ENCODE measurements around the gene ENDOG.

DNA sequence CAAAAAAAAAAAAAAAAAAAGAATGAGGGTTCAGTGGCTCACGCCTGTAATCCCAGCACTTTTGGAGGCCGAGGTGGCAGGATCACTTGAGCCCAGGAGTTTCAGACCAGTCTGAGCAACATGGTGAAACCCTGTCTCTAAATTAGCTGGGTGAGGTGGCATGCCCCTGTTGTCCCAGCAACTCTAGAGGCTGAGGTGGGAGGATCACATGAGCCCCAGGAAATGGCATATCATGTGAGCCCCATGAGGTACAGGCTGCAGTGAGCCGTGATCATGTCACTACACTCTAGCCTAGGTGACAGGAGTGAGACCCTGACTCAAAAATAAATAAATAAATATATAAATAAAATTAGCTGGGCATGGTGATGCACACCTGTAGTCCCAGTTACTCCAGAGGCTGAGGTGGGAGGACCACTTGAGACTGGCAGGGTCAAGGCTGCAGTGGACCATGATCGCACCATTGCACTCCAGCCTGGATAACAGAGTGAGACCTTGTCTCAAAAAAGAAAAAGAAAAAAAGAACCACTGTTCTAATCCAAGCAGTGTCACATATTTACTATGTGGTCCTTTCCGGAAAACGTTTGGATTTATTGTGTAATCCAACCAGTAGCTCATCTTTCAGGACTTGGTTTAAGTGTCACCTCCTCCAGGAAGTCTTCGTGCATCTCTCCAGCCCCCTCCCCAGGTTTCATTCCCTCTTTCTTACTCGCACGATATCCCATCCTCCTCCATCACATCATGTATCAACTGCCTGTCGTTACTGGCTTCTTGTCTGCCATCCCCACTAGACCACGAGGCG lies 23.6 kb downstream of the ENDOG start:
- TF ChIP-seq, protein P1, sequence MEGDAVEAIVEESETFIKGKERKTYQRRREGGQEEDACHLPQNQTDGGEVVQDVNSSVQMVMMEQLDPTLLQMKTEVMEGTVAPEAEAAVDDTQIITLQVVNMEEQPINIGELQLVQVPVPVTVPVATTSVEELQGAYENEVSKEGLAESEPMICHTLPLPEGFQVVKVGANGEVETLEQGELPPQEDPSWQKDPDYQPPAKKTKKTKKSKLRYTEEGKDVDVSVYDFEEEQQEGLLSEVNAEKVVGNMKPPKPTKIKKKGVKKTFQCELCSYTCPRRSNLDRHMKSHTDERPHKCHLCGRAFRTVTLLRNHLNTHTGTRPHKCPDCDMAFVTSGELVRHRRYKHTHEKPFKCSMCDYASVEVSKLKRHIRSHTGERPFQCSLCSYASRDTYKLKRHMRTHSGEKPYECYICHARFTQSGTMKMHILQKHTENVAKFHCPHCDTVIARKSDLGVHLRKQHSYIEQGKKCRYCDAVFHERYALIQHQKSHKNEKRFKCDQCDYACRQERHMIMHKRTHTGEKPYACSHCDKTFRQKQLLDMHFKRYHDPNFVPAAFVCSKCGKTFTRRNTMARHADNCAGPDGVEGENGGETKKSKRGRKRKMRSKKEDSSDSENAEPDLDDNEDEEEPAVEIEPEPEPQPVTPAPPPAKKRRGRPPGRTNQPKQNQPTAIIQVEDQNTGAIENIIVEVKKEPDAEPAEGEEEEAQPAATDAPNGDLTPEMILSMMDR (IDR thresholded peaks at IDR 0.05) = no peak
- TF ChIP-seq POLR2A (IDR thresholded peaks at IDR 0.05) = no peak

Measured in heart left ventricle (tissue), 13 donors.